IMR-90 (cell line): ENCODE results near the gene S1PR2. TPM values are rescaled to one million over a fixed set of nuclear protein-coding genes. Genes with fewer than 3 reads are reported as not detected.

Source experiments
- ATAC-seq: fragments of 200-7000 bp; cut with Tn5 transposase; 2 replicates; pipeline ENCODE4 v1.9.1; 2020; ENCODE audit warnings: low read depth, mild to moderate bottlenecking, moderate library complexity
- BruUV-seq: library from RNA; stranded (reverse); fragments of 400-500 nt; replicated peaks from 2 replicates; lab custom pipeline; 2021; lab: Mats Ljungman, UMichigan
- CTCF ChIA-PET: fragments of 300-600 bp; formaldehyde crosslinking; extraction: SDS; loops from one replicate; lab custom pipeline; 2021; ENCODE audit warnings: antibody characterized with exemption; lab: Yijun Ruan, JAX
- POLR2A ChIA-PET: fragments of 300-600 bp; sonication (Branson Sonifier 250); formaldehyde crosslinking; loops from one replicate; lab custom pipeline; 2022; ENCODE audit warnings: antibody characterized with exemption; ENCODE audit not compliant: unreplicated experiment; lab: Charles Lee
- DNase-seq: peaks from one replicate; pipeline ENCODE4 v3.0.0; 2013
- H2AFZ ChIP-seq: replicated peaks from 2 replicates; pipeline ENCODE3; 2013; ENCODE audit warnings: low read length, mild to moderate bottlenecking; ENCODE audit not compliant: poor library complexity
- H2AK5ac ChIP-seq: 2 replicates; pipeline ENCODE4 v1.6.1; 2013; ENCODE audit warnings: low read depth, low read length, inconsistent platforms
- H2AK9ac ChIP-seq: replicated peaks from 2 replicates; pipeline ENCODE3; 2013; ENCODE audit warnings: mild to moderate bottlenecking, low read depth, low read length, moderate library complexity; ENCODE audit not compliant: poor library complexity
- H2BK120ac ChIP-seq: 2 replicates; pipeline ENCODE4 v1.6.1; 2013; ENCODE audit warnings: low read depth, low read length, inconsistent platforms
- H2BK15ac ChIP-seq: 3 replicates; pipeline ENCODE4 v1.6.1; 2013; ENCODE audit warnings: low read depth, low read length, inconsistent platforms
- H2BK20ac ChIP-seq: 2 replicates; pipeline ENCODE4 v1.6.1; 2013; ENCODE audit warnings: low read depth, mild to moderate bottlenecking, inconsistent platforms, low read length, moderate library complexity
- H2BK5ac ChIP-seq: 2 replicates; pipeline ENCODE4 v1.6.1; 2013; ENCODE audit warnings: mild to moderate bottlenecking, low read depth, low read length, inconsistent platforms; ENCODE audit not compliant: poor library complexity, severe bottlenecking
- H3K14ac ChIP-seq: replicated peaks from 2 replicates; pipeline ENCODE4 v1.6.1; 2013; ENCODE audit warnings: low read depth, low read length, inconsistent platforms
- H3K18ac ChIP-seq: 2 replicates; pipeline ENCODE4 v1.6.1; 2013; ENCODE audit warnings: low read depth, low read length, control low read depth
- H3K23ac ChIP-seq: 2 replicates; pipeline ENCODE4 v1.6.1; 2013; ENCODE audit warnings: low read depth, low read length, inconsistent platforms
- H3K27ac ChIP-seq: 2 replicates; pipeline ENCODE4 v1.5.1; 2013; ENCODE audit warnings: mild to moderate bottlenecking, control low read depth, low read length; ENCODE audit not compliant: insufficient read depth
- H3K27me3 ChIP-seq: 2 replicates; pipeline ENCODE4 v1.6.1; 2013; ENCODE audit warnings: low read length; ENCODE audit not compliant: control insufficient read depth, insufficient read depth
- H3K36me3 ChIP-seq: 2 replicates; pipeline ENCODE4 v1.6.1; 2013; ENCODE audit warnings: low read length, mixed read lengths; ENCODE audit not compliant: control insufficient read depth, insufficient read depth
- H3K4ac ChIP-seq: 2 replicates; pipeline ENCODE4 v1.6.1; 2013; ENCODE audit warnings: low read depth, low read length, inconsistent platforms
- H3K4me1 ChIP-seq: 2 replicates; pipeline ENCODE4 v1.6.1; 2013; ENCODE audit warnings: low read length, mixed read lengths; ENCODE audit not compliant: control insufficient read depth, insufficient read depth
- H3K4me2 ChIP-seq: 2 replicates; pipeline ENCODE4 v1.6.1; 2013; ENCODE audit warnings: low read depth, mild to moderate bottlenecking, control low read depth, low read length, moderate library complexity
- H3K4me3 ChIP-seq: 2 replicates; pipeline ENCODE4 v1.5.1; 2013; ENCODE audit warnings: low read depth, mild to moderate bottlenecking, control low read depth, low read length, moderate library complexity; ENCODE audit not compliant: insufficient read depth
- H3K56ac ChIP-seq: 2 replicates; pipeline ENCODE4 v1.6.1; 2013; ENCODE audit warnings: low read length, inconsistent platforms; ENCODE audit not compliant: insufficient read depth; ENCODE audit errors: extremely low read depth
- H3K79me1 ChIP-seq, 2 experiments: 2 replicates each; pipeline ENCODE4 v1.6.1; 2013; ENCODE audit warnings: low read length in 2 of 2, inconsistent platforms in 1 of 2, low read depth in 1 of 2
- H3K9ac ChIP-seq: 2 replicates; pipeline ENCODE4 v1.6.1; 2013; ENCODE audit warnings: low read depth, low read length, control low read depth
- H3K9me1 ChIP-seq: 2 replicates; pipeline ENCODE4 v1.6.1; 2013; ENCODE audit warnings: low read length, inconsistent platforms; ENCODE audit not compliant: insufficient read depth
- H3K9me3 ChIP-seq: 2 replicates; pipeline ENCODE4 v1.6.1; 2013; ENCODE audit warnings: low read length; ENCODE audit not compliant: control insufficient read depth, insufficient read depth
- H4K20me1 ChIP-seq: 2 replicates; pipeline ENCODE4 v1.6.1; 2013; ENCODE audit warnings: low read length, inconsistent platforms; ENCODE audit not compliant: insufficient read depth
- H4K5ac ChIP-seq: 2 replicates; pipeline ENCODE4 v1.6.1; 2013; ENCODE audit warnings: mild to moderate bottlenecking, low read depth, low read length, control low read depth
- H4K8ac ChIP-seq, 2 experiments: 2 replicates each; pipeline ENCODE4 v1.6.1; 2013; ENCODE audit warnings: low read depth in 2 of 2, low read length in 2 of 2, control low read depth in 1 of 2, inconsistent platforms in 1 of 2
- H4K91ac ChIP-seq: 2 replicates; pipeline ENCODE4 v1.6.1; 2013; ENCODE audit warnings: low read depth, low read length, inconsistent platforms; ENCODE audit not compliant: insufficient read depth
- BHLHE40 ChIP-seq: fragments of 150-350 bp; IDR thresholded peaks from 2 replicates; pipeline ENCODE4 v1.6.1; 2016; ENCODE audit warnings: mild to moderate bottlenecking, low read depth, low read length
- CEBPB ChIP-seq: IDR thresholded peaks from 2 replicates; pipeline ENCODE4 v1.6.1; 2012; ENCODE audit warnings: low read depth, low read length, improper control_type of control experiment
- CHD1 ChIP-seq: IDR thresholded peaks from 2 replicates; pipeline ENCODE4 v1.6.1; 2012; ENCODE audit warnings: low read depth, low read length, improper control_type of control experiment
- CTCF ChIP-seq: conservative IDR thresholded peaks from 2 replicates; pipeline ENCODE4 v1.5.1; 2012; ENCODE audit warnings: mild to moderate bottlenecking, low read depth, low read length, improper control_type of control experiment
- ELK1 ChIP-seq: fragments of 150-350 bp; IDR thresholded peaks from 2 replicates; pipeline ENCODE4 v1.6.1; 2016; ENCODE audit warnings: low read depth, mild to moderate bottlenecking, low read length, moderate library complexity, borderline replicate concordance
- FOS ChIP-seq: fragments of 150-350 bp; IDR thresholded peaks from 2 replicates; pipeline ENCODE4 v1.6.1; 2016; ENCODE audit warnings: low read depth, low read length
- MAFK ChIP-seq: IDR thresholded peaks from 2 replicates; pipeline ENCODE4 v1.6.1; 2012; ENCODE audit warnings: low read depth, low read length, improper control_type of control experiment
- MAZ ChIP-seq: IDR thresholded peaks from 2 replicates; pipeline ENCODE4 v1.6.1; 2012; ENCODE audit warnings: low read depth, mild to moderate bottlenecking, low read length, improper control_type of control experiment, moderate library complexity, borderline replicate concordance
- MXI1 ChIP-seq: IDR thresholded peaks from 2 replicates; pipeline ENCODE4 v1.6.1; 2012; ENCODE audit warnings: low read depth, mild to moderate bottlenecking, low read length, moderate library complexity, borderline replicate concordance
- NFE2L2 ChIP-seq: fragments of 150-350 bp; IDR thresholded peaks from 2 replicates; pipeline ENCODE4 v1.6.1; 2016; ENCODE audit warnings: low read depth, mild to moderate bottlenecking, low read length
- POLR2A ChIP-seq: IDR thresholded peaks from 2 replicates; pipeline ENCODE4 v1.6.1; 2012; ENCODE audit warnings: mild to moderate bottlenecking, low read depth, low read length
- RAD21 ChIP-seq: IDR thresholded peaks from 2 replicates; pipeline ENCODE4 v1.6.1; 2012; ENCODE audit warnings: low read length, improper control_type of control experiment
- RCOR1 ChIP-seq: IDR thresholded peaks from 2 replicates; pipeline ENCODE4 v1.6.1; 2012; ENCODE audit warnings: mild to moderate bottlenecking, low read length, improper control_type of control experiment; ENCODE audit not compliant: insufficient replicate concordance
- RFX5 ChIP-seq: IDR thresholded peaks from 2 replicates; pipeline ENCODE4 v1.8.0; 2012; ENCODE audit warnings: low read depth, mild to moderate bottlenecking, low read length, moderate library complexity
- SMC3 ChIP-seq: fragments of 150-350 bp; IDR thresholded peaks from 2 replicates; pipeline ENCODE4 v1.6.1; 2016; ENCODE audit warnings: low read depth, mild to moderate bottlenecking, antibody characterized with exemption, low read length, moderate library complexity
- USF2 ChIP-seq: fragments of 150-350 bp; IDR thresholded peaks from 2 replicates; pipeline ENCODE4 v1.6.1; 2017; ENCODE audit warnings: mild to moderate bottlenecking, antibody characterized with exemption, low read length, low read depth
- WGBS, 2 experiments: methylation state at CpG; one replicate each; pipeline versions ENCODE4 v1.1.5 to v1.1.7; 2013; ENCODE audit warnings: missing lambda C conversion rate in 2 of 2; ENCODE audit not compliant: insufficient read length in 1 of 2; ENCODE audit errors: extremely low coverage in 2 of 2; 5-methylcytosine and 5-hydroxymethylcytosine counted together
- dilution Hi-C: fragments of 300-500 bp; cut with HindIII; formaldehyde crosslinking; loops from one replicate; pipeline ENCODE4 v1.14.3; 2018; ENCODE audit warnings: low sequenced_read_pairs; ENCODE audit not compliant: unreplicated experiment
- in situ Hi-C: fragments of 300-500 bp; cut with MboI; formaldehyde crosslinking; loops from 3 replicates; pipeline ENCODE4 v1.14.3; 2019; ENCODE audit warnings: low sequenced_read_pairs, inconsistent platforms, mixed read lengths
- intact Hi-C: fragments of 100-400 bp; cut with micrococcal nuclease; formaldehyde crosslinking; loops from 2 replicates; pipeline ENCODE4 v1.10.0; 2022
- polyA plus RNA-seq, 3 experiments: library from polyadenylated mRNA; depleted of rRNA; stranded (reverse); fragments of >200 nt; gene quantifications; 2 replicates each; pipeline ENCODE4 v1.2.3, GENCODE V29; 2012; ENCODE audit warnings: low replicate concordance in 1 of 3
- total RNA-seq: library from RNA; depleted of rRNA; stranded (reverse); fragments of >200 nt; gene quantifications from 2 replicates; pipeline ENCODE4 v1.2.3, GENCODE V29; 2012

S1PR2 gene
- total and polyA plus RNA-seq, 2 of the 4 experiments (the other 2 are of a cell fraction) = 14.0 to 15.0 TPM

GRCh38 chr19:10187315-10187714, 43.8 kb downstream of the S1PR2 start:
- Histone ChIP-seq H3K27me3 (no peaks in the 10 kb centered on the region), H3K36me3 (peaks cover 22% of the 10 kb centered on the region), H3K18ac (no peak overlapping the region), H3K9me1 (peaks cover 11% of the 10 kb centered on the region), H3K4me3 (no peak overlapping the region), H4K5ac (no peak overlapping the region), H3K4ac (no peak overlapping the region), H2AK5ac (no peak overlapping the region), H4K91ac (no peak overlapping the region), H3K4me1 (peaks cover 13% of the 10 kb centered on the region), H3K9ac (no peak overlapping the region), H2BK5ac (no peak overlapping the region), H2BK20ac (no peak overlapping the region), H2AFZ (no peak overlapping the region), H3K23ac (no peak overlapping the region), H3K9me3 (no peaks in the 10 kb centered on the region), H3K79me1 (peaks cover 4 to 59% of the 10 kb centered on the region in 2 experiments), H3K56ac (no peak overlapping the region), H3K4me2 (no peak overlapping the region), H3K27ac (no peak overlapping the region), H2BK15ac (no peak overlapping the region), H4K8ac (no peak overlapping the region), H2AK9ac (no peak overlapping the region), H2BK120ac (no peak overlapping the region), H4K20me1 (peaks cover 82% of the 10 kb centered on the region), H3K14ac (no peak overlapping the region)
- dilution Hi-C loops (no loop called here), in situ Hi-C loops (no loop called here), intact Hi-C loops (no loop called here)
- no TSS peak for BruUV-seq
- 92% methylated on average over 11 of the region's 11 CpGs; no CpG with 5 or more reads in 1 of the 2 experiments for WGBS, 2 experiments
- DNase-seq = no peak
- POLR2A ChIA-PET = no interaction called here
- TF ChIP-seq MXI1 (no peak), MAFK (no peak), RCOR1 (no peak), BHLHE40 (no peak), CEBPB (no peak), RFX5 (no peak), NFE2L2 (no peak), FOS (no peak), CHD1 (no peak), ELK1 (no peak), RAD21 (no peak), MAZ (no peak), CTCF (no peak), USF2 (no peak), SMC3 (no peak), POLR2A (no peak)
- CTCF ChIA-PET = interaction anchor here (0.5 kb wide), 1 partner anchor 10 kb away, joined by 3 read pairs; no protein-coding TSS in a partner anchor
- no peak for ATAC-seq
